Measurements from ENCODE around the gene ERI3. TPM values are rescaled to one million over a fixed set of nuclear protein-coding genes. Genes with fewer than 3 reads are reported as not detected.

Gene ERI3
- total and polyA plus RNA-seq, 2 donors (not counting 3 experiments of a cell fraction or from before 2014, with no cell fraction given), result 45.3 to 94.0 TPM

DNA sequence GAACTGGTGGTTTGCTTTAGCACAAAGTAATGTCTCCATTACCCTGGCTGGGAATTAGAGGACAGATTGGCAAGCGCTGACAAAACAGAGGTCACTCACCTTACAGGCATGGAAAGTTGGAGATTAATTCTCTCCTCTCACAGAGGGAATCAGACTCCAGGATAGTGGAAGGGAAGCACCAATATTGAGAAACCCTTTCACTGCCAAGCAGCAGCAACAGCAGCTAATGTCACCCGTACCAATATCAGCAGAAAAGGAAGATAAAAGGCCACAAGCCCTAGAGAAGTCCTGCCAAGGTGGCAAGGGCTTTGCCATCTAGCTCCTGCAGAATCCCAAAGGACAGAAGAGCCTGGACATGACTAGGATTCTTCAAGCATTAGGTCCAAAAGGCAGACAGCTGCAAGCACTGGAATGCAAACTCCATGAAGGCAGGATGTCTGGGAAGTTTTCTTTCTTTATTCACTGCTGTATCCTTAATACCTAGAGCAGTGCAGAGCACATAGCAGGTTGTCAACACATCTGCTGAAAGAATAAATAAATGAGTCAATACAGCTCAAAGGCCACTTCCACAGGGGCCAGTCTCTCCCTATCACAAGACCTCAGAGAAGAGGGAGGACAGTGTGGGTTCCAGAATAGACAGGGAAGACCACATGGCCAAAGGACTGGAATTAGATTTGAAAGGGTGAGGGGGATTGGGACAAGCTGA is 57.2 kb downstream of the ERI3 start:
- no peak for FAIRE-seq
- Histone ChIP-seq H3K36me3 (ENCODE audit: control insufficient read depth in 2 of 2, extremely low read depth in 1 of 2, insufficient read depth in 2 of 2, low read length in 2 of 2) (peaks cover 0 to 12% of the 10 kb centered on the region in 2 experiments), H2AFZ (ENCODE audit: low read depth, low read length) (no peak overlapping the region), H3K79me2 (ENCODE audit: control insufficient read depth, insufficient read depth, low read length) (no peaks in the 10 kb centered on the region), H3K27me3 (ENCODE audit: control insufficient read depth in 2 of 2, insufficient read depth in 2 of 2, low read length in 2 of 2) (no peaks in the 10 kb centered on the region), H4K20me1 (replicated peaks; ENCODE audit: control insufficient read depth, extremely low read depth, insufficient read depth, low read length) (no peaks in the 10 kb centered on the region), H3K4me3 (replicated peaks in 1 of 3; ENCODE audit: insufficient read depth in 1 of 3, low read depth in 1 of 3, low read length in 3 of 3) (no peak overlapping the region), H3K4me2 (ENCODE audit: insufficient read depth, low read length) (no peak overlapping the region), H3K9me1 (replicated peaks; ENCODE audit: control insufficient read depth, extremely low read depth, insufficient read depth, low read length) (no peaks in the 10 kb centered on the region), H3K9ac (replicated peaks; ENCODE audit: extremely low read depth, insufficient read depth, low read length) (no peak overlapping the region), H3K4me1 (ENCODE audit: control insufficient read depth, extremely low read depth, insufficient read depth, low read length) (no peaks in the 10 kb centered on the region), H3K9me3 (replicated peaks; ENCODE audit: control insufficient read depth, insufficient read depth, low read length) (no peaks in the 10 kb centered on the region), H3K27ac (ENCODE audit: insufficient read depth, low read depth, low read length) (no peak overlapping the region)
- TF ChIP-seq CTCF (IDR thresholded peaks at IDR 0.05; ENCODE audit: extremely low read depth in 1 of 2, insufficient read depth in 1 of 2, low read depth in 1 of 2, low read length in 2 of 2) (no peak), MYC (IDR thresholded peaks at IDR 0.05; ENCODE audit: low read depth, low read length) (no peak), JUN (IDR thresholded peaks at IDR 0.05; ENCODE audit: borderline replicate concordance, insufficient read depth, insufficient read length, low read depth) (no peak), GATA2 (IDR thresholded peaks at IDR 0.05; ENCODE audit: insufficient read depth, insufficient read length, low read depth, low read length) (no peak), EZH2 (IDR thresholded peaks at IDR 0.05; ENCODE audit: borderline replicate concordance, low read depth, low read length, severe bottlenecking) (no peak), POLR2AphosphoS5 (IDR thresholded peaks at IDR 0.05; ENCODE audit: insufficient read depth, low read depth, low read length) (no peak), FOS (IDR thresholded peaks at IDR 0.05; ENCODE audit: borderline replicate concordance, insufficient read depth, low read length) (no peak), POLR2A (IDR thresholded peaks at IDR 0.05; ENCODE audit: low read depth, low read length) (no peak)
- TF ChIP-seq, protein P1, sequence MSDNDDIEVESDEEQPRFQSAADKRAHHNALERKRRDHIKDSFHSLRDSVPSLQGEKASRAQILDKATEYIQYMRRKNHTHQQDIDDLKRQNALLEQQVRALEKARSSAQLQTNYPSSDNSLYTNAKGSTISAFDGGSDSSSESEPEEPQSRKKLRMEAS (IDR thresholded peaks at IDR 0.05; ENCODE audit: insufficient read depth, insufficient read length), result no peak
- POLR2A ChIA-PET, result no interaction called here
- intact Hi-C loops (cut with micrococcal nuclease) (no loop called here), dilution Hi-C loops (cut with MboI; ENCODE audit: extremely low pct_ligation_motif_present, low sequenced_read_pairs) (no loop called here)
- CTCF ChIA-PET, result interaction anchor here (1.2 kb wide), 1 partner anchor 27 kb away, joined by 3 read pairs; no protein-coding TSS in a partner anchor
- DNase-seq (ENCODE audit: low read depth, low spot score), result no peak
- BruUV-seq (replicated peaks), result no TSS peak

Data from endothelial cell of umbilical vein (primary cell).